Camera-type eye (tissue), 1 donor: Measurements from ENCODE around the gene ATP1A2. TPM values are rescaled to one million over a fixed set of nuclear protein-coding genes. Genes with fewer than 3 reads are reported as not detected.

Experiments used
- total RNA-seq: library from RNA; depleted of rRNA; stranded (reverse); fragments of >200 nt; gene quantifications from one replicate; pipeline ENCODE4 v1.2.3, GENCODE V29; 2014

ATP1A2 gene
- 50.0 TPM for total RNA-seq

DNA sequence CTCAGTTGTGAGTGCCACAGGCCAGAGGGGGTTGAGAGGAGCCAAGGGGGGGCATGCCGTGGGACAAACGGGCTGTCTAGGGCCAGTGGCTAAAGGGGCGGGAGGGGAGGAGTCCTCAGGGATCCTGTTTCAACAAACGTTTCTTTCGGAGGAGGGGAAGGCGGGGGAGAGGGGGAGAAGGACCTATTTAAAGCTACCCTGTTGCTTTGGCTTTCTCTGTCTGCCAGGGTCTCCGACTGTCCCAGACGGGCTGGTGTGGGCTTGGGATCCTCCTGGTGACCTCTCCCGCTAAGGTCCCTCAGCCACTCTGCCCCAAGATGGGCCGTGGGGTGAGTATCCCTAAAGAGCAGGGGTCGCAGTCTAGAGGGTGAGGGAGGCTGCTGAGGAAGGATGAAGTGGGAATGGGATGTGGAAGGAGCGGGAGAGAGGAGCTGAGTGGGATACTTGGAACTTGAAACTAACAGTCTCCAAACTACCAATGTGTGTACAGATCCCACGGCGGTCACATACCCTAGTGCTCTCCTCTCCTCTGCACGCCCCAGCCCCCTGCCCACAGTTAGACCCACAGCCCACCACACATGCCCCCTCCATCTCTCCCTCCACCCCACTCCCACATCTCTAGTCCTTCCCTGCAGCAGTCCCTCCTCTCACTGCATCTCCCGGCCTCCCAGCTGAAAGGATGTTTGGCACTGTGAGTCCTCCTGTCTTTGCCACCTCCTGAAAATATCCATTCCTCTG is at the start of gene ATP1A2:
Gene ATP1A2, plus strand, starts transcription at position 215 of the 738 bp plus-strand sequence. Its CDS starts 103 bp downstream, at position 318.

DNA sequence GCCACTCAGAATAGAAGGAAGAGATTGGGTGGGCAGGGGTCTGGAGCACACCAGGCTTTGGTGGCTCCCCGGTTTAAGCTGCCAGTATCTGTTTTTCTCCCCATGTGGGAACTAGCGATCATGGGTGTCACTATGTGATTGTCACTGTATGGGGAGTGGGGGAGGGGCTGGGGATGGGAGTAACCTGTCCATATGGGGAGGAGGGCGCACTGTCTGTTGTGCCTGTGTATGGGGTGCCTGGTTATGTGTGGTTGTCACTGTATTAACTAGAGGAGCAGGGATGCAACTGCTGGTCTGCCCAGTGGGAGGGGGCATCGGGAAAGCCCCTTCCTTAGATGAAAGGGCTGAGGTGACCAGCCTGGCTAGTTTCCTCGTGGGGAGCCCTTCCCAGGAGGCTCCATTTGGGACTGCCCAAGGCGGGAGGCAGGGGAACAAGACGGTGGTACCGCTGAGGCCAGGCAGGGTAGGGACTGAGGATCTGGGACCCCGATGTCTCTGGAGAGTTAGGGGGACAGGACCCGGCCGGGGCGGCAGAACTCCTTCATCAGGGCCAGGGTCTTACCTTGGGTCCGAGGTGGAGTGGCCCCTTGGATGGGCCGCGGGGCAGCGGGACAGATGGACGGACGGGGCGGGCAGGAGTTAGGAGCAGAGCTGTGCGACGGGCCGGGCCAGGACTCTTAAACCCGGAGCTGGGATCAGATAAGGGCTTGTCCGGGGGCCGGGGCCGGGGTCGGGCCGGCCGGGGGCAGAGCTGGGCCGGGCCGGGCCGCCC is 45.9 kb upstream of the ATP1A2 start, which contains the start of gene KCNJ10:
Gene KCNJ10, minus strand, starts transcription at position 701 of the 772 bp plus-strand sequence. CDS start 27,628 bp downstream, outside the sequence.

DNA sequence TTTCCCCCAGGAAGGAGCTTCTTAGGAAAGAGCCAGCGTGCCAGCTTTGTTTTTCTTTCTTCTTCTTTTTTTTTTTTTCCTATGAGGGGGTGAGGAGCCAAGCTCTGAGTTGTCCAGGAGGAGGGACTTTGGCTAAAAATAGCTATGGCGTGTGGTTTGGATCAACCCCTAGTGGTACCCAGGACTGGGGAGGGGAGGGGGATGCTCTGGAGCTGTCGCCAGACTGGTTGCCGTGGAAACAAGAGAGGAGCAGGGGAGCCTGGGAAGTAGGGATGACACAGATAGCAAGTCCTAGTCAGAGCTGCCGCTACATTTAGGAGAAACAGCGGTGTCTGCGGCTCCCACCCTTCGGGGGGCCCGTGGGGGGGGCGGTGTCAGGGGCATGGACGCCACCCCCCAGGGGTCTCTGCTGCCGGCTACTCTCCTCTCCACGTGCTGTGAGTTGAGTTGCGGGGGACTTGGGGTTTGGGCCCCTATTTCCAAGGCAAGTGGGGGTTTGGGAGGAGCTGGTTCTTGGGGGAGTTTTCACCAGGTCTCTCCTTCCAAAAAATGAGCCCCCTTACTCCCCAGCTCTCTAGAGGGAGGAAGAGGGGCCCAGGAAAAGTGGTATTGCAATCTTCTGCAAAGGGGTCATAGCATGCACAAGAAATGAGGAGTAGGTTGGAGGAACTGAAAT is 34.2 kb upstream of the ATP1A2 start, which contains the start of gene KCNJ9:
Gene KCNJ9, plus strand, starts transcription at position 278 of the 676 bp plus-strand sequence. CDS start 2,493 bp downstream, outside the sequence.

GRCh38 chr1:160097911-160098851 is 17.4 kb upstream of the ATP1A2 start, which contains the start of gene IGSF8:
Gene IGSF8, minus strand, starts transcription at chr1:160098619. Its CDS starts 147 bp downstream, at chr1:160098472.

GRCh38 chr1:160151303-160151702 is 35.7 kb downstream of the ATP1A2 start, which contains the start of gene ATP1A4:
Gene ATP1A4, plus strand, starts transcription at chr1:160151603. Its CDS starts 438 bp downstream, at chr1:160152041.

GRCh38 chr1:160189649-160190625 is 74.4 kb downstream of the ATP1A2 start, which contains the start of gene CASQ1:
Gene CASQ1, plus strand, starts transcription at chr1:160190575. Its CDS starts 177 bp downstream, at chr1:160190752.

Other genes with a start within 250 kb of the ATP1A2 start
- not detected for gene CFAP45, start 215.6 kb upstream of the ATP1A2 start, total RNA-seq
- gene TAGLN2, start 190.3 kb upstream of the ATP1A2 start, total RNA-seq = 113 TPM
- 63.3 TPM for gene IGSF9, start 170.1 kb upstream of the ATP1A2 start, total RNA-seq
- gene SLAMF9, start 161.5 kb upstream of the ATP1A2 start, total RNA-seq = not detected
- 11.6 TPM for gene PIGM, start 83.8 kb upstream of the ATP1A2 start, total RNA-seq
- 7.6 TPM for gene KCNJ10, start 45.6 kb upstream of the ATP1A2 start, total RNA-seq
- 4.1 TPM for gene KCNJ9, start 34.2 kb upstream of the ATP1A2 start, total RNA-seq
- 37.5 TPM for gene IGSF8, start 17.1 kb upstream of the ATP1A2 start, total RNA-seq
- 0.60 TPM for gene ATP1A4, start 35.8 kb downstream of the ATP1A2 start, total RNA-seq
- 35.8 TPM for gene CASQ1, start 74.8 kb downstream of the ATP1A2 start, total RNA-seq
- 215 TPM for gene PEA15, start 89.6 kb downstream of the ATP1A2 start, total RNA-seq
- gene DCAF8, start 146.8 kb downstream of the ATP1A2 start, total RNA-seq = 186 TPM
- 99.8 TPM for gene PEX19, start 169.4 kb downstream of the ATP1A2 start, total RNA-seq
- 156 TPM for gene COPA, start 227.5 kb downstream of the ATP1A2 start, total RNA-seq
- gene NCSTN, start 227.6 kb downstream of the ATP1A2 start, total RNA-seq = 81.4 TPM